GM21381 (cell line): ENCODE data around the gene SH3GL1.
A peak's percentile ranks its signal among the peaks of the same experiment; 100 is the strongest.
"Not testable (repeated sequence)": the region's sequence is repeated elsewhere in the genome, so short reads cannot be mapped to it uniquely, and the experiment has no call there.

ENCODE experiments used
- ATAC-seq: cut with Tn5 transposase; IDR thresholded peaks from one replicate; pipeline ENCODE4 v1.9.1; 2021; ENCODE audit warnings: mild to moderate bottlenecking, moderate library complexity; ENCODE audit not compliant: unreplicated experiment

Gene SH3GL1

GRCh38 chr19:4345342-4346019 is 54.9 kb downstream of the SH3GL1 start:
- ATAC-seq: no peak

DNA sequence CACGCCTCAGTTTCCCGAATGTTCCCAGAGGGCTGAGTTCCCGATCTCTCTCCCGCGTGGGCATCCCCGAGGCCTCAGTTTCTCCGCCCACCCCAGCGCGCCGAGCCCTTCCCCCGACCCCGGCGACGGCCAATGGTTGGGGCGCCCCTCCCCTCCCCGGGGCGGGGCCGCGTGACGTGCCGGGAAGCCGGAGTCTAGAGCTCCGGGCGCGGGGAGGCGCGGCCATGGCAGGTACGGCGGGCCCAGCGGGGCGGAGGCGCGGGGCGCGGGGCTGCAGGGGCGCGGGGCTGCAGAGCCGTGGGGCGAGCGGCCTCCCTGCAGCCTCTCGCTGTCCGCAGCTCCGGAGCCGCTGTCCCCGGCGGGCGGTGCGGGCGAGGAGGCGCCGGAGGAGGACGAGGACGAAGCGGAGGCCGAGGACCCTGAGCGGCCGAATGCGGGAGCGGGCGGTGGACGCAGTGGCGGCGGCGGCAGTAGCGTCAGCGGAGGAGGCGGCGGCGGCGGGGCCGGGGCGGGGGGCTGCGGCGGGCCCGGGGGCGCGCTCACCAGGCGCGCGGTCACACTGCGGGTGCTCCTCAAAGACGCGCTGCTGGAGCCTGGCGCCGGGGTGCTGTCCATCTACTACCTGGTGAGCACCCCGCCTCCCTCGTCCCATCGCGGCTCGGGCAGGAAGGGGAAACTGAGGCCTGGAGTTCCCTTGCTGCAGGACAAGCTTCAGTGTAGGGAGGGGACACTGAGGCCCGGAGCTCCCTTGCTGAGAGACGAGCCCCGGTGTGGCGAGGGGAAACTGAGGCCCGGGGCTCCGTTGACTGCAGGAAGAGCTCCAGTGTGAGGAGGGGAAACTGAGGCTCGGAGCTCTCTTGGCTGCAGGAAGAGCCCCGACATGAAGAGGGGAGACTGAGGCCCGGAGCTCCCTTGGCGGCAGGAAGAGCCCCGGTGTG is 56.7 kb downstream of the SH3GL1 start, which contains the start of gene MPND:
MPND (plus strand) TSS at position 193 of the 938 bp plus-strand sequence; CDS start at position 225, 32 bp downstream.
- peak; percentile 48 for ATAC-seq

DNA sequence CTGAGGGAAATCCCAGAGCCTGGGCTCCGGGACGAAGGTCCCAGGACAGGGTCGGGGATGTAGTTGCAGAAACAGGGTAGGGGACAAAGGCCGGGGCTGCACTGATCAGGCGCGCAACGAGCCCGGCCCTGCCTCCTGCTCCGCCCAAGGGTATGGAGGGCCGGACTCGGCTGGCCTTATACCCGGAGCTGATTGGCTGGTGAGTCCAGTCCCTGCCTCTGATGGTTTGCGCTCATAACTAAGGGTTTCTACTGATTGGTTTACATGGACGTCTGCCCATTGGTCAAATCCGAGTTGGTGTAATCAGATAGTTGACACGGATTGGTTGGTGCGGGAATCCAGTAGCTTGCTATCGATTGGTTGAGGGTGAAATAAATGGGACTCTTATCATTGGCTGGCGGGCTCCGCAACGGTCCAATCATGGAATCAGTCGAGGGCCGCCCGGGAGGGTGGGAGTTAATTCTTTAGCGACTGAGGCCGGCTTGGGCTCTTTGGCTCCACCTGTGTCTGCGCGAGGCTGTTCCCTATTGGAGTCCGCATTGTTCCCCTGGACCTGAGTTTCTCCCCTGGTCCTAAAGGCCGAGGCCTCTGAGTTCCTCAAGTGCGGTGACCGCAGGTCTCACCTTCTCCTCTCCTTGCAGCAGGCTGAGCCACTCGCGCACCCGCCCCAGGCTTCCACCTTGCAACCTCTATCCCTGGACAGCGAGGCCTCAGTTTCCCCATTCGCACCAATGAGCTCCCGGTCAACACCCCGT is 57.6 kb downstream of the SH3GL1 start:
- peak; percentile 81 for ATAC-seq

DNA sequence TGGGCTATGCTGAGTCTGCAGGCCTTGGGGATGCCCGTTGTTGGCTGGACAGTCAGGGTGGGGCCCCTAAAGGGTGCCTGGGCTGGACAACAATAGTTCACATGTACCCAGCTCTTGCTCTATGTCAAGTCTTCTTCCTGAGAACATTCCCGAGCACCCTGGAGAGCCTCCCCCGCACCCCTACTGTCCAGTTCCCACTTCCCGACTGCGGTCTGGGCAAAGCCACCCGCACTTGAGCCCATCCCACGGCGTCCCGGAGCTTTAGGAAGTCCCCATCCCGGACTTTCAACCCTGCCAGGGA is 58.1 kb downstream of the SH3GL1 start:
- no peak for ATAC-seq

DNA sequence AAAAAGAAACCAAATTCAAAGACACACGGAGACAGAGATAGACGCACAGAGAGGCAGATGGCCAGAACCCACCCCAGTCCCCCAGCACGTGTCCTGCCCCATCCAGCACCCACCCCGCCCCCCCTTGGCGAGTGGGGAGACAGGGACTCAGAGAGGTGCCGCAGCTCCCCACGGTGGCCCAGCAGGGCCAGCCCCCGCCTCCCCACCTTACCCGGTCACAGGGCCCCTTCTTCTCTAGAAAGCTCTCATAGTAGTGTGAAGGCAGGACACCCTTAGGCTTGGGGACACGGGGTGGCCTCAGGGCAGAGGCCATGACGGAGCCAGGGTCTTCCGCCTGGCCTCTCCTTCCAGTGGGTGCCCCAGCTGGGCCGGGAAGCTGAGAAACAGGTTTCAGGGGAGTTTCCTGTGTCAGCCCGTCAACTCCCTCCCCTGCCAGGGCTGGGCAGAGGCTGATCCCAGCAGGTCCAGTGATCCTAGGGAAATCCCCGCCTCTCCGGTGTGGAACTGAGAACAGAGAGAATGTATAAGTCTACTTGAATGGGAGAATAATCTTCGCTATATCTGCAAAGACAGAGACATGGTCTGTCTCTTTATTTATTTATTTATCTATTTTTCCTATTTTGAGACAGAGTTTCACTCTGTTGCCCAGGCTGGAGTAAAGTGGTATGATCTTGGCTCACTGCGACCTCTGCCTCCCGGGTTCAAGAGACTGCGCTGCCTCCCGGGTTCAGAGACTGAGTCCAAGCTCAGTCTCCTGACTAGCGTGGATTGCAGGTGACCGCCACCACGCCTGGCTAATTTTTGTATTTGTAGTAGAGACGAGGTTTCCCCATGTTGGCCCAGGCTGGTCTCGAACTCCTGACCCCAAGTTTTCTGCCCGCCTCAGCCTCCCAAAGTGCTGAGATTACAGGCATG is 61.6 kb downstream of the SH3GL1 start, which contains the start of gene STAP2:
STAP2 (minus strand) TSS at position 387 of the 915 bp plus-strand sequence; CDS start at position 313, 74 bp downstream.
- no peak for ATAC-seq

DNA sequence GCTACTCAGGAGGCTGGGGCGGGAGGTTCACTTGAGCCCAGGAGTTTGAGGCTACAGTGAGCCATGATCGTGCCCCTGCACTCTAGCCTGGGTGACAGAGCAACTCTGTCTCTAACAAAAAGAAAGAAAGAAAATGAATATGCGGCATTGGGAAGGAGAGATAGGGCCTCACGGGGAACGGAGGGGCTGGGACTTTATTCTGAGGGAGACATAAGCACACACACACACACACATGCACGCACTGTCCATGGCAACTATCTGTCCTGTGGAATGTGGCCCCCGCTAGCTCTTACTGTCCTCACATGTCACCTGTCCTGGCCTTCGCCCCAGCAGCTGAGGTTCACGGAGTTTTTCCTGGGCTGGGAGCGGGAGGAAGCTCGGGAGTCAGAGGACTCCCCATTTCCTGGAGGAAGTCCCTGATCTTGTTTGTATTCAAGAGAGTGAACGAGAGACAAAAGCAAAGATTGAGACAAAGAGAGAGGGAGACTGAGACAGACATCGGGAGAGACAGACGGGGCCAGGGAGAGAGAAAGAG is 62.4 kb downstream of the SH3GL1 start:
- ATAC-seq: no peak

GRCh38 chr19:4334929-4335570 is 65.3 kb downstream of the SH3GL1 start:
- no peak for ATAC-seq

GRCh38 chr19:4329858-4330257 is 70.5 kb downstream of the SH3GL1 start:
- no peak for ATAC-seq

DNA sequence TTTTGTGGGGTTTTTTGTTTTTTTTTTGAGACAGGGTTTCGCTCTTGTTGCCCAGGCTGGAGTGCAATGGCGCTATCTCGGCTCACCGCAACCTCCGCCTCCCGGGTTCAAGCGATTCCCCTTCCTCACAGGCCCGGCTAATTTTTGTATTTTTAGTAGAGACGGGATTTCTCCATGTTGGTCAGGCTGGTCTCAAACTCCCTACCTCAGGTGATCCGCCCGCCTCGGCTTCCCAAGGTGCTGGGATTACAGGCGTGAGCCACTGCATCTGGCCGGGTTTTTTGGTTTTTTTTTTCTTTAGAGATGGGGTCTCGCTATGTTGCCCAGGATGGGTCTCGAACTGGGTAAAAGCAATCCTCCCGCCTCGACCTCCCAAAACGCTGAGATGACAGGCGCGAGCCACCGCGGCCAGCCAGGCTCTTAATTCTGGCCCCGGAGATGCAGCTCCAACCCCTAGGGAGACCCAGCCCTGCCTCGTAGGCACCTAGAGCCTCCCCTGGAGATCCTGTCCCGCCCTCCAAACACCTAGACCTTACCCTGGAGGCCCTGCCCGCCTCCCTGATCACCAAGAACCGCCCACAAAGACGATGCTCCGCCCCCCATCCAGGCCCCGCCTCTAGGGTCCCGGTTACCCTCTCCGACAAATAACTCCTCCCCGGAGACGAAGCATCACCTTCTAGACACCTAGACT is 71.2 kb downstream of the SH3GL1 start:
- ATAC-seq: not testable (repeated sequence)

GRCh38 chr19:4328243-4328990 is 71.9 kb downstream of the SH3GL1 start:
- ATAC-seq: peak; percentile 68

- ATAC-seq: no peak
Observed at GRCh38 chr19:4327877-4328242, 72.5 kb downstream of the SH3GL1 start.

DNA sequence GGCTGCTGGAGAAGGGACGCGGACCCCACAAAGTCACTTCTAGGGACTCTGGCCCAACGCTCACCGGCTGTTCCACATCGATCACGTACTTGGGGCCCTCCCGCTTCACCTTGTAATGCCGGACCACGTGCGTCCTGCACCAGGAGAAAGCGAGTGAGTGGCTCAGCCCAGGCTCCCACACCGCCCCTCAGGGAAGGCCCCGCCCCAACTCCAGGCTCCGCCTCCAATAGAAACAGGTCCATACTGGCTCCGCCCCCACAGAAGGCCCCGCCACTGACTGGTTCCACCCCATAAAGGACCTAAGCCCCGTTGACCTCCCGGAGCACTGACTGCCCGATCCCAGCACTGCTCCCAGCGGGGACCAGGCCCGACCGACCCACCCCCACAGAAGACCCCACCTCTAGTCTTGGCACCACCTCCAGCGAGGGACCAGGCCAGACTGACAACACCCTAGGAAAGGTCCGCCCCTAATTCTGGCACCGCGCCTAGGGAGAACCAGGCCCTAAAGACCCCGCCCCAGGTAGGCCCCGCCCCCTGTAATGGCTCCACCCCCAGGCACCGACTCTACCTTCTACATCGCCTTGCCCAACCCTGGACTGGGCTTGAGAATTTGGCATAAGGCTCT is 73.0 kb downstream of the SH3GL1 start:
- no peak for ATAC-seq

GRCh38 chr19:4326837-4327251 is 73.5 kb downstream of the SH3GL1 start:
- ATAC-seq: no peak

DNA sequence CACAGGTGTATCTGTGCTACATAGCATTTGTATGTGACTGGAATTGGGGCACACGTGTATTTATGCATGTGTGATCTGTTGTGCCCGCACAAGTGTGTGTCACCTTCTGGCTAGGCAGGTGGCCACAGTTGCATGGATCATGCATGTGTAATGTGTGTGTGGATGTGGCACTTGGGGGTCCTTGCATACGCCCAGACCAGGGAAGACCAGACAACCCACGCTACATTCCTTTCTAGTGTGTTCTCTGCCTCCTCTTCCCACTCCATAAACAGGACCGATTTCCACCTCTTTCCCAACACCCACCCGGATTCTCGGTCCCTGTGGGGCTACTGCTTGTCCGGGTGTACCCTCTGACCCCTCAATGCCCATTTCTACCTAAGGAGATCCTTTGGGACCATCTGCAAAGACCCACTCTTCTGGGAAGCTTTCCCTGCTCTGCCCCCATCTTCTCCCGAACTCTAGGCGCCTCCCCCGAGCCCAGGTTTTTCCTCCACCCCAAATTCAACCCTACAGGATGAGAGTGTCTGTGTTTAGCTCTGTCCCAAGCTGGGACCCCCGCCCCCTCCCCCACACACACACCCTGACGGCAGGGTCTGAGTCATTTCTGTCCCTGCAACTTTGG is 74.0 kb downstream of the SH3GL1 start:
- no peak for ATAC-seq

- ATAC-seq: no peak
Observed at GRCh38 chr19:4324228-4324627, 76.1 kb downstream of the SH3GL1 start.

- no peak for ATAC-seq
Observed at GRCh38 chr19:4323692-4324091, 76.7 kb downstream of the SH3GL1 start.

DNA sequence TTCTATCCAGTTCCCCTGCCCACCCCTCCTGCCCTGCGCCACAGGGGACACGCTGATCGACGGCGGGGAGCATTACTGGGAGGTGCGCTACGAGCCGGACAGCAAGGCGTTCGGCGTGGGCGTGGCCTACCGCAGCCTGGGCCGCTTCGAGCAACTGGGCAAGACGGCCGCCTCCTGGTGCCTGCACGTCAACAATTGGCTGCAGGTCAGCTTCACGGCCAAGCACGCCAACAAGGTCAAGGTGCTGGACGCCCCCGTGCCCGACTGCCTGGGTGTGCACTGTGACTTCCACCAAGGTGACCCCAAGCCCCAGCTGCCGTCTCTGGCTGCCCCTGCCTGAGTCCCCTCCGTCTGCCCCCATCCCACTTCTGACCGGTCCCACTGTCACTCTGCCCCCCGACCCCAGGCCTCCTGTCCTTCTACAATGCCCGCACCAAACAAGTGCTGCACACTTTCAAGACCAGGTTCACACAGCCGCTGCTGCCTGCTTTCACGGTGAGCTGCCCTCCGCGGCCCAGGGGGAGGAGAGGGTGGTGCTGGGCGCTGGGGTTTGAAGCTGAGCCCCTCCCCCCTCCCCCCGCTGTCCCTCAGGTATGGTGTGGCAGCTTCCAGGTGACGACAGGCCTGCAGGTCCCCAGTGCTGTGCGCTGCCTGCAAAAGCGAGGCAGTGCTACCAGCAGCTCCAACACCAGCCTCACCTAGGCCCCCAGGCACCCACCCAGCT is 77.2 kb downstream of the SH3GL1 start:
- ATAC-seq: no peak
